ENCODE data around the gene COPZ2. TPM values are rescaled to one million over a fixed set of nuclear protein-coding genes. Genes with fewer than 3 reads are reported as not detected.

COPZ2 gene
- total RNA-seq, 1 experiment from 2014 or later: 1.2 TPM

- no TSS peak for BruUV-seq (replicated peaks)
- no peak for DNase-seq
- Mint-ChIP-seq H3K27ac (ENCODE audit: unreplicated experiment) (peak overlapping the region; percentile 80), H3K4me1 (ENCODE audit: low read depth, unreplicated experiment) (peaks cover 33% of the 10 kb centered on the region), H3K4me3 (ENCODE audit: low read depth, unreplicated experiment) (no peak overlapping the region), H3K27me3 (ENCODE audit: unreplicated experiment) (no peaks in the 10 kb centered on the region), H3K9me3 (ENCODE audit: low read depth, unreplicated experiment) (no peaks in the 10 kb centered on the region), H3K36me3 (ENCODE audit: insufficient read depth, unreplicated experiment) (peaks cover 90% of the 10 kb centered on the region)
- TF ChIP-seq CTCF (IDR thresholded peaks at IDR 0.05; ENCODE audit: unreplicated experiment): no peak
- intact Hi-C loops (cut with micrococcal nuclease; ENCODE audit: unreplicated experiment): no loop called here
- CTCF ChIA-PET: interaction anchor here (0.8 to 2.1 kb wide), 2 partner anchors 10 to 21 kb away, joined by 3 to 7 read pairs; partner anchors contain the start of gene NFE2L1
Observed at GRCh38 chr17:48058393-48059124, 21.0 kb upstream of the COPZ2 start.

- peak overlapping the region; percentile 96 for H3K27ac Mint-ChIP-seq (ENCODE audit: unreplicated experiment)
- no peaks in the 10 kb centered on the region for H3K9me3 Mint-ChIP-seq (ENCODE audit: low read depth, unreplicated experiment)
- intact Hi-C loops (cut with micrococcal nuclease; ENCODE audit: unreplicated experiment): no loop called here
- BruUV-seq (replicated peaks): no TSS peak
- CTCF ChIA-PET: interaction anchor here (1.2 to 2.1 kb wide), 2 partner anchors 9 kb away, joined by 3 to 7 read pairs; partner anchors contain the start of gene NFE2L1
- H3K36me3 Mint-ChIP-seq (ENCODE audit: insufficient read depth, unreplicated experiment): peaks cover 94% of the 10 kb centered on the region
- TF ChIP-seq CTCF (IDR thresholded peaks at IDR 0.05; ENCODE audit: unreplicated experiment): no peak
- no peaks in the 10 kb centered on the region for H3K27me3 Mint-ChIP-seq (ENCODE audit: unreplicated experiment)
- H3K4me3 Mint-ChIP-seq (ENCODE audit: low read depth, unreplicated experiment): no peak overlapping the region
- H3K4me1 Mint-ChIP-seq (ENCODE audit: low read depth, unreplicated experiment): peaks cover 42% of the 10 kb centered on the region
- no peak for DNase-seq
Observed at GRCh38 chr17:48057626-48058025, 20.0 kb upstream of the COPZ2 start.

GRCh38 chr17:48056879-48057278 is 19.3 kb upstream of the COPZ2 start:
- intact Hi-C loops (cut with micrococcal nuclease; ENCODE audit: unreplicated experiment): no loop called here
- no peak for TF ChIP-seq CTCF (IDR thresholded peaks at IDR 0.05; ENCODE audit: unreplicated experiment)
- Mint-ChIP-seq H3K27ac (ENCODE audit: unreplicated experiment) (peak overlapping the region; percentile 96), H3K4me1 (ENCODE audit: low read depth, unreplicated experiment) (peaks cover 50% of the 10 kb centered on the region), H3K27me3 (ENCODE audit: unreplicated experiment) (no peaks in the 10 kb centered on the region), H3K36me3 (ENCODE audit: insufficient read depth, unreplicated experiment) (peaks cover 93% of the 10 kb centered on the region), H3K4me3 (ENCODE audit: low read depth, unreplicated experiment) (no peak overlapping the region), H3K9me3 (ENCODE audit: low read depth, unreplicated experiment) (no peaks in the 10 kb centered on the region)
- CTCF ChIA-PET: interaction anchor here (1.2 to 2.1 kb wide), 3 partner anchors 8 to 10 kb away, joined by 3 to 7 read pairs (median 3); partner anchors contain the start of gene NFE2L1
- no TSS peak for BruUV-seq (replicated peaks)
- no peak for DNase-seq

GRCh38 chr17:48056246-48056745 is 18.7 kb upstream of the COPZ2 start:
- intact Hi-C loops (cut with micrococcal nuclease; ENCODE audit: unreplicated experiment): no loop called here
- Mint-ChIP-seq H3K27ac (ENCODE audit: unreplicated experiment) (peak overlapping the region; percentile 96), H3K4me3 (ENCODE audit: low read depth, unreplicated experiment) (peak overlapping the region; percentile 45), H3K4me1 (ENCODE audit: low read depth, unreplicated experiment) (peaks cover 56% of the 10 kb centered on the region), H3K27me3 (ENCODE audit: unreplicated experiment) (no peaks in the 10 kb centered on the region), H3K9me3 (ENCODE audit: low read depth, unreplicated experiment) (no peaks in the 10 kb centered on the region), H3K36me3 (ENCODE audit: insufficient read depth, unreplicated experiment) (peaks cover 93% of the 10 kb centered on the region)
- BruUV-seq (replicated peaks): no TSS peak
- CTCF ChIA-PET: interaction anchor here (0.7 to 2.1 kb wide), 5 partner anchors 8 to 31 kb away, joined by 3 to 8 read pairs (median 4); partner anchors contain the start of gene NFE2L1
- DNase-seq: no peak
- no peak for TF ChIP-seq CTCF (IDR thresholded peaks at IDR 0.05; ENCODE audit: unreplicated experiment)

Data from Calu3 (cell line).